DND-41 (cell line): ENCODE results near the gene CEP85.

Source experiments
- EZH2 ChIP-seq: IDR thresholded peaks from 3 replicates; pipeline ENCODE4 v1.6.1; 2012; ENCODE audit warnings: borderline replicate concordance, low read depth, mild to moderate bottlenecking, moderate library complexity, low read length, inconsistent platforms; ENCODE audit not compliant: severe bottlenecking
- TF ChIP-seq, protein P1 (sequence below): IDR thresholded peaks from 2 replicates; pipeline ENCODE4 v1.5.1; 2012; ENCODE audit warnings: borderline replicate concordance, low read length, moderate library complexity, mild to moderate bottlenecking; ENCODE audit not compliant: poor library complexity, severe bottlenecking; ENCODE audit errors: extremely low read depth

DNA sequence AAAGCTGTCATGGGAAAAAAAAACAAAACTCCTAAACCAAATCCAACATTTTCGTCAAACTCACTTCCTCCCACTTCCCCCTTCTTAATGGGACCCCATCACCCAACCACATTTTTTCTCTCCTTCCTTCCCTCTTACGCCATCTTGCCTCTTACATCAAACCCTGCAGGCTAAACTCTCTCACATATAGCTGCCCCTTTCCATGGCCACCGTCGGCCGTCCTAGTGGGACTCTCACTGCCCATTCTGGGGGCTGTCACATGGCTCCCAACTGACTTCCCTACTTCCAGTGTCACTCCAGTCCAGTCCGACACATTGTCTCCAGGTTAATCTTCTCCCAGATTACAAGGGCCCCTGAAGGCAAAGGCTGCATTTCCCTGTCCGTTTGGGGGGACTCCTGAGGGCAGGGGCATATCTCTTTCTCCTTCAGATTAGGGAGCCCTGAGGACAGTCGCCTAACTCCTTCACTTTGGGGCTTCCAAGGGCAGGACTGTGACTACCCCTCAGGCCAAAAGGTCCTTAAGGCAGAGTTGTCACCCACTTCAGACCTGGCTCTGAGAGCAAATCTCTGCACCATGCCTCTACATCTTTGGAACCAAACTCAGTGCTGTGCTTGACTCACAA is 71.8 kb downstream of the CEP85 start:
- TF ChIP-seq, protein P1, sequence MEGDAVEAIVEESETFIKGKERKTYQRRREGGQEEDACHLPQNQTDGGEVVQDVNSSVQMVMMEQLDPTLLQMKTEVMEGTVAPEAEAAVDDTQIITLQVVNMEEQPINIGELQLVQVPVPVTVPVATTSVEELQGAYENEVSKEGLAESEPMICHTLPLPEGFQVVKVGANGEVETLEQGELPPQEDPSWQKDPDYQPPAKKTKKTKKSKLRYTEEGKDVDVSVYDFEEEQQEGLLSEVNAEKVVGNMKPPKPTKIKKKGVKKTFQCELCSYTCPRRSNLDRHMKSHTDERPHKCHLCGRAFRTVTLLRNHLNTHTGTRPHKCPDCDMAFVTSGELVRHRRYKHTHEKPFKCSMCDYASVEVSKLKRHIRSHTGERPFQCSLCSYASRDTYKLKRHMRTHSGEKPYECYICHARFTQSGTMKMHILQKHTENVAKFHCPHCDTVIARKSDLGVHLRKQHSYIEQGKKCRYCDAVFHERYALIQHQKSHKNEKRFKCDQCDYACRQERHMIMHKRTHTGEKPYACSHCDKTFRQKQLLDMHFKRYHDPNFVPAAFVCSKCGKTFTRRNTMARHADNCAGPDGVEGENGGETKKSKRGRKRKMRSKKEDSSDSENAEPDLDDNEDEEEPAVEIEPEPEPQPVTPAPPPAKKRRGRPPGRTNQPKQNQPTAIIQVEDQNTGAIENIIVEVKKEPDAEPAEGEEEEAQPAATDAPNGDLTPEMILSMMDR = no peak
- TF ChIP-seq EZH2 = no peak
